Tibial nerve (tissue), 4 donors: ENCODE results near the gene NKX6-2. TPM values are rescaled to one million over a fixed set of nuclear protein-coding genes. Genes with fewer than 3 reads are reported as not detected.

Experiments
- DNase-seq, 2 donors: peaks; one replicate each; pipeline ENCODE4 v3.0.0-alpha.2; 2019; ENCODE audit warnings: low spot score in 2 of 2
- H3K27ac ChIP-seq, 4 donors: fragments of 200-600 bp; sonication (generic) in 3 of 4; one replicate each; pipeline ENCODE4 v1.5.1; 2017 to 2019; ENCODE audit warnings: mild to moderate bottlenecking in 1 of 4
- H3K27me3 ChIP-seq, 2 donors: fragments of 200-600 bp; sonication (generic) in 1 of 2; one replicate each; pipeline versions ENCODE4 v1.5.1 to v1.6.0; 2017 to 2019
- H3K36me3 ChIP-seq, 3 donors: fragments of 200-600 bp; sonication (generic); one replicate each; pipeline ENCODE4 v1.5.1; 2018 to 2019
- H3K4me1 ChIP-seq, 4 donors: fragments of 200-600 bp; sonication (generic) in 3 of 4; one replicate each; pipeline ENCODE4 v1.5.1; 2017 to 2019
- H3K4me3 ChIP-seq, 4 donors: fragments of 200-600 bp; sonication (generic) in 3 of 4; one replicate each; pipeline ENCODE4 v1.5.1; 2017 to 2019; ENCODE audit warnings: mild to moderate bottlenecking in 1 of 4, moderate library complexity in 1 of 4
- H3K9me3 ChIP-seq, 4 donors: fragments of 200-600 bp; sonication (generic) in 3 of 4; one replicate each; pipeline ENCODE4 v1.5.1; 2017 to 2019
- CTCF ChIP-seq, 5 experiments: fragments of 200-600 bp in 3 of 5; fragments of 450-650 bp in 2 of 5; sonication (generic) in 3 of 5; IDR thresholded peaks; one replicate each; pipeline ENCODE4 v1.5.1; 2016 to 2019; ENCODE audit warnings: antibody characterized with exemption in 5 of 5, mild to moderate bottlenecking in 3 of 5, moderate library complexity in 2 of 5
- EP300 ChIP-seq, 2 donors: sonication (generic); formaldehyde crosslinking; IDR thresholded peaks; one replicate each; pipeline ENCODE4 v1.6.1; 2017; ENCODE audit warnings: antibody characterized with exemption in 2 of 2, mild to moderate bottlenecking in 1 of 2
- POLR2A ChIP-seq, 2 donors: fragments of 450-650 bp; IDR thresholded peaks; one replicate each; pipeline ENCODE4 v1.6.1; 2017; ENCODE audit warnings: antibody characterized with exemption in 2 of 2, mild to moderate bottlenecking in 2 of 2, moderate library complexity in 2 of 2
- WGBS, 2 donors: methylation state at CpG; one replicate each; pipeline ENCODE4 v1.1.5; 2018; 5-methylcytosine and 5-hydroxymethylcytosine counted together
- total RNA-seq, 4 donors: library from RNA; depleted of rRNA; stranded (reverse); fragments of >200 nt; gene quantifications; one replicate each; pipeline ENCODE4 v1.1.0, GENCODE V29; 2016

The NKX6-2 gene
- total RNA-seq, 4 donors from 2014 or later = 0.20 to 10.3 (median 2.5) TPM

DNA sequence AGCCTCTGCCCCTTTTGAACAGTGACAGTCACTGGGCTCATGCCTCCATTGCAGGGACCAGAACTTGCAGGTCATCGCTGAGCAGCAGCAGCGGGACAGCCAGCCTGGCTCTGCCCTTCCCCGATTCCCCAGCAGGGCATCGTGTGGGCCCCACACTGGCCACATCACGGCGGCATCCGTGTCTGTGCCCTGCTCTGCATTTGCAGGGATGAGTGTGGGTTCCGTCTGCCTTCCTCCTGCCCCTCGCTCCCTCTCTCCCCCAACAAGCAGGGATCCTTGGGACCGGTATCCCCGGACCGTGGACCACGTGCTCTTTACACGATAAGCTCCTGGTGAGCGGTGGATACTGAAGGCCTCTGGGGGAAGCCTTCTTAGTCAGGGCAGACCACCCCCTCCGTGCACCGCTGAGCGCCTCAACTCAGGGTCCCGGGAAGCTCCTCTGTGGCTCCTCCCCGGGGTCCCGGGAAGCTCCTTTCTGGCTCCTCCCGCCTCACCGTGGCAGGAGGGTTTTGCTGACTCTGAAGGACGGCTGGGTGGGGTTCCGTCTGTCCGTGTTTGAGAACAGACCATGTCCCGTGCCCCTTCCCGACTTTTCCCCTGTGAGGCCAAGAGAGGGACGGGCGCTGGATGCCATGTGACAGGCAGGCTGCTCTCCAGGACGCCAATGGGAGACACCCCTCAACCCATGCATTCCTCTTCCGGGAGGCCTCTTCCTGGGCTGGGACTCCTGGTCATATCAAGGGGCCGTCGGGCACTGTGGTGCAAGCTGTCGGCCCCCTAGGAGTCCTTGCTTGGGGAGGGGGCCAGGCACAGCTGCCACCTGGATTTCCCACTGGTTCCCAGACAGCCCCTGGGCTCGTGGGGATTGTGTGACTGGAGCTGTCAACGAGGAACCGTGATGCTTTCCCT, 23.5 kb upstream of the NKX6-2 start:
- no peak for TF ChIP-seq EP300 (IDR thresholded peaks at IDR 0.05)
- no peak for TF ChIP-seq CTCF (IDR thresholded peaks at IDR 0.05)
- TF ChIP-seq POLR2A (IDR thresholded peaks at IDR 0.05) = no peak
- Histone ChIP-seq H3K9me3 (no peaks in the 10 kb centered on the region), H3K4me3 (no peak overlapping the region), H3K36me3 (no peaks in the 10 kb centered on the region), H3K4me1 (no peaks in the 10 kb centered on the region), H3K27ac (no peak overlapping the region), H3K27me3 (peaks cover 0 to 25% of the 10 kb centered on the region in 2 donors)
- WGBS, 2 donors = 82% methylated on average over 34 to 38 of the region's 38 CpGs
- DNase-seq = no peak

- WGBS, 2 donors = 48 to 67% methylated on average over 24 to 42 of the region's 42 CpGs
- no peak for TF ChIP-seq CTCF (IDR thresholded peaks at IDR 0.05)
- Histone ChIP-seq H3K9me3 (no peaks in the 10 kb centered on the region), H3K27me3 (peaks cover 0 to 27% of the 10 kb centered on the region in 2 donors), H3K4me3 (no peak overlapping the region), H3K27ac (no peak overlapping the region), H3K36me3 (no peaks in the 10 kb centered on the region), H3K4me1 (no peaks in the 10 kb centered on the region)
- DNase-seq = no peak
Measured at GRCh38 chr10:132808383-132809231, 22.7 kb upstream of the NKX6-2 start.

DNA sequence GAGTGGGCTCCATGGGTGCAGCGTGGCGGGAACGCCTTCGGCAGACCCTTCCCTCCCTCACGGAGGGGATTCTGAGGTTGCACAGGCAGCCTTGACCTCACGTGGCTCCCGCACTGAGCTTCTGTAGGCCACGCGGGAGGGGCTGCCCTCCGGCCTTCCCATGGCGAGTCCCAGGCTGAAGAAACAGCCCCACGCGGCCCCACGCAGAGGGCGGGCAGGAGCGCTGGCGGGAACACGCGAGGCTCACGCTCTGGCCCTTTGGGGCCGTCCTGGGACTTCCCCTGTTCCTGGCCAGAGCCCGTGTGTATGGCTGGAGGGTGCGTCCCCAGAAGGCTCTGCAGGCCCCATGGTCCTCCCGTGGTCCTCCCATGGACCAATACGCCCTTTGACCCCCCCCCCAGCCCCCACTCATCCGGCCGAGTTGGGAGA, 21.7 kb upstream of the NKX6-2 start:
- TF ChIP-seq CTCF (IDR thresholded peaks at IDR 0.05) (no peak), POLR2A (IDR thresholded peaks at IDR 0.05) (no peak), EP300 (IDR thresholded peaks at IDR 0.05) (no peak)
- WGBS, 2 donors = 88 to 93% methylated on average over 19 to 26 of the region's 27 CpGs
- DNase-seq = no peak
- Histone ChIP-seq H3K4me1 (no peaks in the 10 kb centered on the region), H3K9me3 (no peaks in the 10 kb centered on the region), H3K27ac (no peak overlapping the region), H3K4me3 (no peak overlapping the region), H3K27me3 (peaks cover 0 to 28% of the 10 kb centered on the region in 2 donors), H3K36me3 (no peaks in the 10 kb centered on the region)

- H3K27me3 ChIP-seq = peaks cover 0 to 28% of the 10 kb centered on the region in 2 donors
- no peaks in the 10 kb centered on the region for H3K4me1 ChIP-seq
- TF ChIP-seq EP300 (IDR thresholded peaks at IDR 0.05) = no peak
- no peak for TF ChIP-seq POLR2A (IDR thresholded peaks at IDR 0.05)
- TF ChIP-seq CTCF (IDR thresholded peaks at IDR 0.05) = no peak
- 80 to 81% methylated on average over 24 of the region's 25 CpGs for WGBS, 2 donors
- peaks cover 0 to 6% (median 1%) of the 10 kb centered on the region in 4 donors for H3K9me3 ChIP-seq
- DNase-seq = no peak
- H3K27ac ChIP-seq = no peak overlapping the region
- no peaks in the 10 kb centered on the region for H3K36me3 ChIP-seq
- H3K4me3 ChIP-seq = no peak overlapping the region
Measured at GRCh38 chr10:132806561-132807003, 20.6 kb upstream of the NKX6-2 start.
